HCT116 (cell line): ENCODE data around the gene EPHB2. TPM values are rescaled to one million over a fixed set of nuclear protein-coding genes. Genes with fewer than 3 reads are reported as not detected.

Experiments
- ATAC-seq: fragments of 200-7000 bp; cut with Tn5 transposase; 2 replicates; pipeline ENCODE4 v1.9.1; 2020; ENCODE audit warnings: mild to moderate bottlenecking, moderate library complexity
- BruUV-seq: library from RNA; stranded (reverse); fragments of 400-500 nt; replicated peaks from 2 replicates; lab custom pipeline; 2021; lab: Mats Ljungman, UMichigan
- CTCF ChIA-PET: fragments of 300-600 bp; sonication (Branson Sonifier 250); formaldehyde crosslinking; loops from one replicate; lab custom pipeline; 2021; ENCODE audit warnings: antibody characterized with exemption; lab: Charles Lee
- POLR2A ChIA-PET: fragments of 300-600, 350-600 bp; sonication (Branson Sonifier 250); formaldehyde crosslinking; loops from one replicate; lab custom pipeline; 2021; ENCODE audit warnings: antibody characterized with exemption; lab: Charles Lee
- RAD21 ChIA-PET, 2 experiments: fragments of 300-600 bp; sonication (Branson Sonifier 250); formaldehyde crosslinking; loops; one replicate each; lab custom pipeline; 2023; ENCODE audit warnings: low total read pairs in 2 of 2; ENCODE audit not compliant: uncharacterized antibody in 2 of 2, unreplicated experiment in 2 of 2, low non-redundant PET in 1 of 2; lab: Charles Lee
- DNase-seq: peaks from one replicate; pipeline ENCODE4 v3.0.0-alpha.2; 2010; ENCODE audit warnings: low read depth, low spot score
- H2AFZ ChIP-seq: fragments of 200-600 bp; shearing (Covaris generic), sonication (generic); 2 replicates; pipeline ENCODE4 v1.6.1; 2017; ENCODE audit warnings: low read depth, mixed run types, mixed read lengths, antibody characterized with exemption, low read length; ENCODE audit not compliant: poor library complexity, severe bottlenecking
- H3K27ac ChIP-seq: 2 replicates; pipeline ENCODE4 v1.5.1; 2012; ENCODE audit warnings: low read depth, low read length
- H3K27me3 ChIP-seq: fragments of 200-600 bp; sonication (generic); 2 replicates; pipeline ENCODE4 v1.6.1; 2016; ENCODE audit warnings: mixed run types, low read length, mixed read lengths; ENCODE audit not compliant: insufficient read depth
- H3K36me3 ChIP-seq, 2 experiments: fragments of 200-500 bp in 1 of 2; fragments of 200-600 bp in 1 of 2; sonication (Bioruptor generic) in 1 of 2; sonication (generic) in 1 of 2; 2 replicates each; pipeline versions ENCODE4 v1.5.1 to v1.6.1; 2014 to 2016; ENCODE audit warnings: low read length in 2 of 2, inconsistent platforms in 1 of 2, mixed read lengths in 1 of 2, mixed run types in 1 of 2; ENCODE audit not compliant: insufficient read depth in 2 of 2, control insufficient read depth in 1 of 2
- H3K4me1 ChIP-seq, 2 experiments: fragments of 200-600 bp in 1 of 2; sonication (generic) in 1 of 2; 2 replicates each; pipeline versions ENCODE4 v1.5.1 to v1.6.1; 2012 to 2017; ENCODE audit warnings: low read length in 2 of 2, inconsistent platforms in 1 of 2, mild to moderate bottlenecking in 1 of 2, mixed read lengths in 1 of 2, mixed run types in 1 of 2, moderate library complexity in 1 of 2; ENCODE audit not compliant: insufficient read depth in 2 of 2, control insufficient read depth in 1 of 2
- H3K4me2 ChIP-seq: fragments of 200-600 bp; sonication (generic); 2 replicates; pipeline ENCODE4 v1.6.1; 2017; ENCODE audit warnings: mixed run types, low read length, mixed read lengths
- H3K4me3 ChIP-seq, 2 experiments: fragments of 200-600 bp in 1 of 2; sonication (generic) in 1 of 2; replicated peaks in 1 of 2; 2 replicates each; pipeline ENCODE4 v1.5.1; 2011 to 2016; ENCODE audit warnings: low read length in 2 of 2, control low read depth in 1 of 2, low read depth in 1 of 2, mild to moderate bottlenecking in 1 of 2, mixed read lengths in 1 of 2, mixed run types in 1 of 2
- H3K79me2 ChIP-seq: fragments of 200-600 bp; sonication (generic); 2 replicates; pipeline ENCODE4 v1.6.1; 2017; ENCODE audit warnings: mild to moderate bottlenecking, mixed run types, low read length, moderate library complexity, mixed read lengths; ENCODE audit not compliant: insufficient read depth
- H3K9ac ChIP-seq: fragments of 200-600 bp; sonication (generic); 2 replicates; pipeline ENCODE4 v1.6.1; 2016; ENCODE audit warnings: low read length, mixed read lengths
- H3K9me2 ChIP-seq: fragments of 200-600 bp; sonication (generic), shearing (Covaris generic); 2 replicates; pipeline ENCODE4 v1.6.1; 2017; ENCODE audit warnings: mixed run types, mild to moderate bottlenecking, moderate library complexity; ENCODE audit not compliant: insufficient read depth
- H3K9me3 ChIP-seq, 2 experiments: fragments of 200-500 bp in 1 of 2; fragments of 200-600 bp in 1 of 2; sonication (Bioruptor generic) in 1 of 2; sonication (generic) in 1 of 2; 2 replicates each; pipeline ENCODE4 v1.6.1; 2014 to 2017; ENCODE audit warnings: low read length in 2 of 2, mixed read lengths in 2 of 2, inconsistent platforms in 1 of 2, low read depth in 1 of 2, mild to moderate bottlenecking in 1 of 2, mixed run types in 1 of 2, moderate library complexity in 1 of 2; ENCODE audit not compliant: control insufficient read depth in 1 of 2, insufficient read depth in 1 of 2
- H4K20me1 ChIP-seq: fragments of 200-600 bp; sonication (generic), shearing (Covaris generic); 2 replicates; pipeline ENCODE4 v1.6.1; 2017; ENCODE audit warnings: mixed run types, mild to moderate bottlenecking, moderate library complexity; ENCODE audit not compliant: insufficient read depth
- EGR1 ChIP-seq: IDR thresholded peaks from 2 replicates; pipeline ENCODE4 v1.6.1; 2012; ENCODE audit warnings: low read depth
- EZH2 ChIP-seq: fragments of 200-600 bp; sonication (generic); IDR thresholded peaks from 2 replicates; pipeline ENCODE4 v1.6.1; 2017; ENCODE audit warnings: antibody characterized with exemption, mixed run types
- EZH2phosphoT487 ChIP-seq: fragments of 200-600 bp; IDR thresholded peaks from 2 replicates; pipeline ENCODE4 v1.6.1; 2018; ENCODE audit warnings: antibody characterized with exemption, borderline replicate concordance
- FOSL1 ChIP-seq: IDR thresholded peaks from 2 replicates; pipeline ENCODE4 v1.6.1; 2012; ENCODE audit warnings: low read depth
- POLR2A ChIP-seq: IDR thresholded peaks from 2 replicates; pipeline ENCODE4 v1.7.0; 2011; ENCODE audit warnings: borderline replicate concordance; ENCODE audit not compliant: insufficient read depth, insufficient read length; ENCODE audit errors: extremely low read depth
- POLR2AphosphoS5 ChIP-seq: IDR thresholded peaks from 2 replicates; pipeline ENCODE4 v1.6.1; 2011; ENCODE audit warnings: mild to moderate bottlenecking, low read depth, low read length, moderate library complexity
- SIN3A ChIP-seq: IDR thresholded peaks from 2 replicates; pipeline ENCODE4 v1.6.1; 2012; ENCODE audit warnings: low read depth
- SP1 ChIP-seq: IDR thresholded peaks from 2 replicates; pipeline ENCODE4 v1.6.1; 2012; ENCODE audit warnings: low read depth
- TCF7L2 ChIP-seq: IDR thresholded peaks from 2 replicates; pipeline ENCODE4 v1.7.0; 2011; ENCODE audit warnings: borderline replicate concordance, inconsistent platforms; ENCODE audit not compliant: insufficient read depth, insufficient read length; ENCODE audit errors: extremely low read depth
- YY1 ChIP-seq: IDR thresholded peaks from 2 replicates; pipeline ENCODE4 v1.6.1; 2011; ENCODE audit warnings: low read length, low read depth, moderate library complexity, mild to moderate bottlenecking; ENCODE audit not compliant: insufficient replicate concordance; ENCODE audit errors: extremely low read depth
- ZNF274 ChIP-seq: fragments of 200-500 bp; sonication (Bioruptor generic); IDR thresholded peaks from 2 replicates; pipeline ENCODE4 v1.6.1; 2014; ENCODE audit warnings: mild to moderate bottlenecking, low read depth, low read length, inconsistent platforms
- intact Hi-C: fragments of 100-400 bp; cut with micrococcal nuclease; formaldehyde crosslinking; loops from 2 replicates; pipeline ENCODE4 v1.10.0; 2022
- total RNA-seq: library from RNA; stranded (reverse); gene quantifications from one replicate; pipeline ENCODE4 v1.2.1, GENCODE V29; 2021; ENCODE audit not compliant: unreplicated experiment
- TF ChIP-seq, protein P1 (sequence below): IDR thresholded peaks from 2 replicates; pipeline ENCODE4 v1.6.1; 2012; ENCODE audit warnings: low read depth
- TF ChIP-seq, protein P2 (sequence below): IDR thresholded peaks from 2 replicates; pipeline ENCODE4 v1.6.1; 2012
- TF ChIP-seq, protein P3 (sequence below), 3 experiments: fragments of 200-600 bp in 1 of 3; sonication (generic) in 1 of 3; IDR thresholded peaks in 2 of 3; conservative IDR thresholded peaks in 1 of 3; 2 replicates each; pipeline ENCODE4 v1.5.1; 2012 to 2017; ENCODE audit warnings: low read depth in 2 of 3, low read length in 2 of 3, antibody characterized with exemption in 1 of 3, borderline replicate concordance in 1 of 3, control low read depth in 1 of 3, mild to moderate bottlenecking in 1 of 3, mixed read lengths in 1 of 3, mixed run types in 1 of 3, moderate library complexity in 1 of 3; ENCODE audit not compliant: insufficient read depth in 1 of 3

The EPHB2 gene
- total RNA-seq, 1 experiment from 2014 or later: 19.5 TPM

DNA sequence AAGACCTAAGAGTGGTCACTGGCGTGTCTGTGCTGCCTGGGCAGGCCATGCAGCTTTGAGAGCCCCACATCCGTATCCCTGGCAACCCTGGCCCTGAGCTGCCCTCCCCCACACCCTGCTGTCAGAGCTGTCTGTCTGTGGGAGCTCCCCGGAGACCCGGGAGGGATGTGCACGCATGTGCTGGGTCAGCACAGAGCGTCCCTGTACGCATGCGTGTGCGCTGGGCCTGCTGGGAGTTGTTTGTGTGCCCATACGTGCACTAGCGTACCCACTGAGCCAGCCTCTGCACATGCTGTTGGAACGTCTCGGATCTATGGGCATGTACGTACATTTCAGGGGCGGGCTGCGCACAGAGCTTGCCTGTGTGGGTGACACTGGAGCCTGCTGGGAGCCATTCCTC lies 89.3 kb downstream of the EPHB2 start (continued):
- TF ChIP-seq, protein P1, sequence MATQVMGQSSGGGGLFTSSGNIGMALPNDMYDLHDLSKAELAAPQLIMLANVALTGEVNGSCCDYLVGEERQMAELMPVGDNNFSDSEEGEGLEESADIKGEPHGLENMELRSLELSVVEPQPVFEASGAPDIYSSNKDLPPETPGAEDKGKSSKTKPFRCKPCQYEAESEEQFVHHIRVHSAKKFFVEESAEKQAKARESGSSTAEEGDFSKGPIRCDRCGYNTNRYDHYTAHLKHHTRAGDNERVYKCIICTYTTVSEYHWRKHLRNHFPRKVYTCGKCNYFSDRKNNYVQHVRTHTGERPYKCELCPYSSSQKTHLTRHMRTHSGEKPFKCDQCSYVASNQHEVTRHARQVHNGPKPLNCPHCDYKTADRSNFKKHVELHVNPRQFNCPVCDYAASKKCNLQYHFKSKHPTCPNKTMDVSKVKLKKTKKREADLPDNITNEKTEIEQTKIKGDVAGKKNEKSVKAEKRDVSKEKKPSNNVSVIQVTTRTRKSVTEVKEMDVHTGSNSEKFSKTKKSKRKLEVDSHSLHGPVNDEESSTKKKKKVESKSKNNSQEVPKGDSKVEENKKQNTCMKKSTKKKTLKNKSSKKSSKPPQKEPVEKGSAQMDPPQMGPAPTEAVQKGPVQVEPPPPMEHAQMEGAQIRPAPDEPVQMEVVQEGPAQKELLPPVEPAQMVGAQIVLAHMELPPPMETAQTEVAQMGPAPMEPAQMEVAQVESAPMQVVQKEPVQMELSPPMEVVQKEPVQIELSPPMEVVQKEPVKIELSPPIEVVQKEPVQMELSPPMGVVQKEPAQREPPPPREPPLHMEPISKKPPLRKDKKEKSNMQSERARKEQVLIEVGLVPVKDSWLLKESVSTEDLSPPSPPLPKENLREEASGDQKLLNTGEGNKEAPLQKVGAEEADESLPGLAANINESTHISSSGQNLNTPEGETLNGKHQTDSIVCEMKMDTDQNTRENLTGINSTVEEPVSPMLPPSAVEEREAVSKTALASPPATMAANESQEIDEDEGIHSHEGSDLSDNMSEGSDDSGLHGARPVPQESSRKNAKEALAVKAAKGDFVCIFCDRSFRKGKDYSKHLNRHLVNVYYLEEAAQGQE: no peak
- TF ChIP-seq POLR2A (no peak), SP1 (no peak), SIN3A (no peak), EZH2phosphoT487 (no peak), FOSL1 (no peak), EZH2 (no peak), TCF7L2 (no peak)
- TF ChIP-seq, protein P2, sequence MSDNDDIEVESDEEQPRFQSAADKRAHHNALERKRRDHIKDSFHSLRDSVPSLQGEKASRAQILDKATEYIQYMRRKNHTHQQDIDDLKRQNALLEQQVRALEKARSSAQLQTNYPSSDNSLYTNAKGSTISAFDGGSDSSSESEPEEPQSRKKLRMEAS: no peak

DNA sequence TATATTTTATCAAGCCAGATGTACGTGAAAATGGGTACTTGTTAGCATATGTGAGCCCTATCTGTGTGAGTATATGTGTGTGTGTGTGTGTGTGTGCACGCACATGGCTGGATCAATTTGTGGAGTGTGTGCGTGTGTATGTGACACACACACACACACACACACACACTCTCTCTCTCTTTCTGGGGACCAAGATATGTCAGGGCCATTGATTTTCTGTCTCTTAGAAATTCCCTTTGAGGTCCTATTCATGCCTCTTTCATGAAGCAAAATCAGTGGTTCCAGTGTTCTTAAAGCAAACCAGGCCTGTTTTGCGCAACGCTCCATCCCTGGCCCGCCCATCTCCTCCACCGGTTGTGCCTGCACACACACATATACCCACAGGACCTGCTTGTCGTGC lies 90.0 kb downstream of the EPHB2 start:
- RAD21 ChIA-PET: no interaction called here
- Histone ChIP-seq H3K4me2 (no peak overlapping the region), H3K27me3 (no peaks in the 10 kb centered on the region), H3K36me3 (no peaks in the 10 kb centered on the region), H3K9ac (no peak overlapping the region), H3K9me3 (no peaks in the 10 kb centered on the region), H4K20me1 (no peaks in the 10 kb centered on the region), H3K4me1 (peaks cover 0 to 14% of the 10 kb centered on the region in 2 experiments; a peak in 2 of 4 replicates), H3K27ac (no peak overlapping the region), H3K4me3 (no peak overlapping the region), H2AFZ (no peak overlapping the region), H3K79me2 (no peaks in the 10 kb centered on the region), H3K9me2 (no peaks in the 10 kb centered on the region)
- DNase-seq: no peak
- intact Hi-C loops: no loop called here
- CTCF ChIA-PET: no interaction called here
- TF ChIP-seq, protein P3, sequence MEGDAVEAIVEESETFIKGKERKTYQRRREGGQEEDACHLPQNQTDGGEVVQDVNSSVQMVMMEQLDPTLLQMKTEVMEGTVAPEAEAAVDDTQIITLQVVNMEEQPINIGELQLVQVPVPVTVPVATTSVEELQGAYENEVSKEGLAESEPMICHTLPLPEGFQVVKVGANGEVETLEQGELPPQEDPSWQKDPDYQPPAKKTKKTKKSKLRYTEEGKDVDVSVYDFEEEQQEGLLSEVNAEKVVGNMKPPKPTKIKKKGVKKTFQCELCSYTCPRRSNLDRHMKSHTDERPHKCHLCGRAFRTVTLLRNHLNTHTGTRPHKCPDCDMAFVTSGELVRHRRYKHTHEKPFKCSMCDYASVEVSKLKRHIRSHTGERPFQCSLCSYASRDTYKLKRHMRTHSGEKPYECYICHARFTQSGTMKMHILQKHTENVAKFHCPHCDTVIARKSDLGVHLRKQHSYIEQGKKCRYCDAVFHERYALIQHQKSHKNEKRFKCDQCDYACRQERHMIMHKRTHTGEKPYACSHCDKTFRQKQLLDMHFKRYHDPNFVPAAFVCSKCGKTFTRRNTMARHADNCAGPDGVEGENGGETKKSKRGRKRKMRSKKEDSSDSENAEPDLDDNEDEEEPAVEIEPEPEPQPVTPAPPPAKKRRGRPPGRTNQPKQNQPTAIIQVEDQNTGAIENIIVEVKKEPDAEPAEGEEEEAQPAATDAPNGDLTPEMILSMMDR (IDR thresholded peaks at IDR 0.05 in 2 of 3, conservative IDR thresholded peaks at IDR 0.05 in 1 of 3; ENCODE audit: borderline replicate concordance in 1 of 3, insufficient read depth in 1 of 3, low read depth in 2 of 3, low read length in 2 of 3): no peak
- no peak for TF ChIP-seq YY1
- TF ChIP-seq ZNF274: no peak
- TF ChIP-seq EGR1: no peak
- TF ChIP-seq EZH2phosphoT487: no peak
- TF ChIP-seq POLR2AphosphoS5: no peak
- TF ChIP-seq, protein P1: no peak
- POLR2A ChIA-PET: no interaction called here
- ATAC-seq: no peak
- BruUV-seq: no TSS peak
